ENCODE measurements around the gene PALM2AKAP2. TPM values are rescaled to one million over a fixed set of nuclear protein-coding genes. Genes with fewer than 3 reads are reported as not detected.

PALM2AKAP2 gene
- total RNA-seq, 4 donors from 2014 or later: 2.1 to 49.5 (median 26.3) TPM

DNA sequence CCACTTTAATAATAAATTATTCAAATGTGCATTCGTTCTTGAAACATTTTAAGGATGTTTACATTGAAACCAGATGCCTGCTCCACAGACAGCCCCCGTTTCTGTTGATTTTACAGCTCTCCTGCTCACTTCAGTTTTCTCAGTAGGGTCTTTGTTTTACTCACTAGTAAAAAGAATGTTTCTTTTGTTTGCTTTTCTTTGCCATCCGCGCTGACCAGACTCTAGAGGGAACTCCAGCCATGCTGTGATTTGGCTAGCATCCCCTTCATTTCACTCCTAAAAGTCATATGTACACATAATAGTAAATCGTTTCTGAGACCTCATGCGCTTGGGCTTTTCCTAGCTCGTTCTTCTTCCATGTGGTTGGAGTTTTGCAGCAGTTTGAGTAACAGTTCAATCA, 28.7 kb upstream of the PALM2AKAP2 start:
- intact Hi-C loops (cut with DNase I; ENCODE audit: low total_unique reads): no loop called here
- no peak for DNase-seq
- H3K4me1 ChIP-seq: peaks cover 0 to under 1% of the 10 kb centered on the region in 2 donors
- no peaks in the 10 kb centered on the region for H3K27me3 ChIP-seq
- no peak overlapping the region for H3K4me3 ChIP-seq
- TF ChIP-seq, protein P1, sequence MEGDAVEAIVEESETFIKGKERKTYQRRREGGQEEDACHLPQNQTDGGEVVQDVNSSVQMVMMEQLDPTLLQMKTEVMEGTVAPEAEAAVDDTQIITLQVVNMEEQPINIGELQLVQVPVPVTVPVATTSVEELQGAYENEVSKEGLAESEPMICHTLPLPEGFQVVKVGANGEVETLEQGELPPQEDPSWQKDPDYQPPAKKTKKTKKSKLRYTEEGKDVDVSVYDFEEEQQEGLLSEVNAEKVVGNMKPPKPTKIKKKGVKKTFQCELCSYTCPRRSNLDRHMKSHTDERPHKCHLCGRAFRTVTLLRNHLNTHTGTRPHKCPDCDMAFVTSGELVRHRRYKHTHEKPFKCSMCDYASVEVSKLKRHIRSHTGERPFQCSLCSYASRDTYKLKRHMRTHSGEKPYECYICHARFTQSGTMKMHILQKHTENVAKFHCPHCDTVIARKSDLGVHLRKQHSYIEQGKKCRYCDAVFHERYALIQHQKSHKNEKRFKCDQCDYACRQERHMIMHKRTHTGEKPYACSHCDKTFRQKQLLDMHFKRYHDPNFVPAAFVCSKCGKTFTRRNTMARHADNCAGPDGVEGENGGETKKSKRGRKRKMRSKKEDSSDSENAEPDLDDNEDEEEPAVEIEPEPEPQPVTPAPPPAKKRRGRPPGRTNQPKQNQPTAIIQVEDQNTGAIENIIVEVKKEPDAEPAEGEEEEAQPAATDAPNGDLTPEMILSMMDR (IDR thresholded peaks at IDR 0.05): no peak
- no peak for TF ChIP-seq POLR2A (IDR thresholded peaks at IDR 0.05)
- no peaks in the 10 kb centered on the region for H3K9me3 ChIP-seq
- H3K27ac ChIP-seq: no peak overlapping the region
- no peaks in the 10 kb centered on the region for H3K36me3 ChIP-seq

- intact Hi-C loops (cut with DNase I; ENCODE audit: low total_unique reads): no loop called here
- no peak overlapping the region for H3K27ac ChIP-seq
- no peak for DNase-seq
- H3K4me3 ChIP-seq: no peak overlapping the region
- H3K27me3 ChIP-seq: no peaks in the 10 kb centered on the region
- no peak for TF ChIP-seq POLR2A (IDR thresholded peaks at IDR 0.05)
- TF ChIP-seq, protein P1 (IDR thresholded peaks at IDR 0.05): no peak
- H3K4me1 ChIP-seq: no peaks in the 10 kb centered on the region
- no peaks in the 10 kb centered on the region for H3K36me3 ChIP-seq
- H3K9me3 ChIP-seq: no peaks in the 10 kb centered on the region
These were observed 26.7 kb upstream of the PALM2AKAP2 start for GRCh38 chr9:109753308-109753707.

DNA sequence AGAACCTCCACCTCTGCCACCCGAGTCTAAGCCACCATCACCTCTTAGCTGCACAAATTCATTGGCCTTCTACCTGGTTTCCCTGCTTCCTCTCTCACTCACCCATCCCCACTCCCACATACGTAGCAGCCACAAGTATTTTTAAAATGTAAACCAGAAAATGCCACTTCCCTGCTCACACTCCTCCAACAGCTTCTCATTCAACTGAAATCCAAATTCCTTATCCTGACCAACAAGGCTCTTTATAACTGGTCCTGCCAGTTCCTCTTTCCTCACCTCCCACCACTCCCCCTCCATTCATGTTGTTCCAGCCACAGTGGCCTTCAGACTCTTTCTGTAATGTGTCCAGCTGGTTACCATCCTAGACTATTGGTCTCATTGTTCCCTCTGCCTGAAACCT, 25.0 kb upstream of the PALM2AKAP2 start:
- intact Hi-C loops (cut with DNase I; ENCODE audit: low total_unique reads): no loop called here

DNA sequence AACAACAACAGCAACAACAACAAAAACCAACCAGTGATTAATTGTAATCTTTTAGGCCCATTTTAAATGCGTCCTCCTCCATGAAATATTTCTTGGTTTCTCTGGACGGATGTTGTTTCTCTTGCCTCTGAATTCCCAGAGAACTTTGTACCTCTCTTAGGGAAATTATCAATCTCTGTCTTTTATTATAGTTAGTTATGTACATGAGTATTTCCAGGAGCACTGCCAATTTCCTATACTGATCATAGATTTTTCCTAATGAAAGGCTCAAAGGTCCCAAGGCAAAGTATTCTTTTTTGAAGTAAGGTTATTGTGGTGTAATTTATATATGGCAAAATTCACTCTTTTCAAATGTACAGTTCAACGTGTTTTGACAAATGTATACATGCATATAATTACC, 20.4 kb upstream of the PALM2AKAP2 start:
- TF ChIP-seq POLR2A (IDR thresholded peaks at IDR 0.05): no peak
- TF ChIP-seq, protein P1 (IDR thresholded peaks at IDR 0.05): no peak
- Histone ChIP-seq H3K9me3 (no peaks in the 10 kb centered on the region), H3K27ac (no peak overlapping the region), H3K27me3 (no peaks in the 10 kb centered on the region), H3K4me1 (no peaks in the 10 kb centered on the region), H3K36me3 (peaks cover 0 to 3% of the 10 kb centered on the region in 2 donors), H3K4me3 (no peak overlapping the region)
- no peak for DNase-seq
- intact Hi-C loops (cut with DNase I; ENCODE audit: low total_unique reads): no loop called here

More for the DNA sequence above, 25.0 kb upstream of the PALM2AKAP2 start:
- no peaks in the 10 kb centered on the region for H3K36me3 ChIP-seq
- H3K27me3 ChIP-seq: no peaks in the 10 kb centered on the region
- H3K4me1 ChIP-seq: no peaks in the 10 kb centered on the region
- DNase-seq: no peak
- no peak overlapping the region for H3K27ac ChIP-seq
- no peaks in the 10 kb centered on the region for H3K9me3 ChIP-seq
- no peak overlapping the region for H3K4me3 ChIP-seq
- TF ChIP-seq, protein P1 (IDR thresholded peaks at IDR 0.05): no peak
- TF ChIP-seq POLR2A (IDR thresholded peaks at IDR 0.05): no peak

DNA sequence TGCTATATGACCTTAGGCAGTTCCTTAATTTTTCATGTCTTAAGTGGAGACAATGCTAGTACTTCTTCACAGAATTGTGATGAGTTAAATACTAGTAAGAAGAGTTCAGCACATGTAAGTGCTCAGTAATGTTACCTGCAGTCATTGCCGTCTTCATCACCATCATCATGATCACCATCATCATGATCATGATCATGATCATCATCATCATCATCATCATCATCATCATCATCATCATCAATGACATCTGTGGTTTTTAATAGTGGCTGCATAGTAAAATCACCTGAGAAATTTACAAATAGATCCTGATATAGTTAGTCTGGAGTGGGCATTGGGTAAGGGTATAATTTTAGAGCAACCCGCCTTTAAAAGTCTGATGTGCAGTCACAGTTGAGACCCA, 14.7 kb upstream of the PALM2AKAP2 start:
- Histone ChIP-seq H3K27me3 (no peaks in the 10 kb centered on the region), H3K27ac (no peak overlapping the region)
- no peak for TF ChIP-seq POLR2A (IDR thresholded peaks at IDR 0.05)
- TF ChIP-seq, protein P1 (IDR thresholded peaks at IDR 0.05): no peak

More for the DNA sequence above, 14.7 kb upstream of the PALM2AKAP2 start:
- Histone ChIP-seq H3K9me3 (no peaks in the 10 kb centered on the region), H3K36me3 (peaks cover 0 to 3% of the 10 kb centered on the region in 2 donors), H3K4me3 (no peak overlapping the region), H3K4me1 (no peaks in the 10 kb centered on the region)
- intact Hi-C loops (cut with DNase I; ENCODE audit: low total_unique reads): no loop called here
- no peak for DNase-seq
